Right lobe of liver (tissue), 4 donors: Measurements from ENCODE around the gene GALNT8.

Source experiments
- CTCF ChIP-seq, 4 donors: fragments of 200-600 bp in 3 of 4; fragments of 450-650 bp in 1 of 4; IDR thresholded peaks; one replicate each; pipeline versions ENCODE4 v1.5.1 to v1.8.0; 2016 to 2022; ENCODE audit warnings: antibody characterized with exemption in 4 of 4, mild to moderate bottlenecking in 2 of 4
- POLR2A ChIP-seq: fragments of 450-650 bp; IDR thresholded peaks from one replicate; pipeline ENCODE4 v1.6.1; 2017; ENCODE audit warnings: antibody characterized with exemption, mild to moderate bottlenecking
- donor health status: DM: no; HTN: no; CAD: no.
- donor health status: DM: no; HTN: no; CAD: no.
- donor health status: DM: no; HTN: yes; CAD: no.

GRCh38 chr12:4771172-4771959 lies 51.2 kb downstream of the GALNT8 start:
- TF ChIP-seq CTCF (IDR thresholded peaks at IDR 0.05) (no peak), POLR2A (no peak)
